ENCODE measurements around the gene DXO. TPM values are rescaled to one million over a fixed set of nuclear protein-coding genes. Genes with fewer than 3 reads are reported as not detected.

The DXO gene
- total and polyA plus RNA-seq, 2 of the 13 experiments (the other 11 are each of a cell fraction or from before 2014, with no cell fraction given), result 18.6 to 26.2 TPM

DNA sequence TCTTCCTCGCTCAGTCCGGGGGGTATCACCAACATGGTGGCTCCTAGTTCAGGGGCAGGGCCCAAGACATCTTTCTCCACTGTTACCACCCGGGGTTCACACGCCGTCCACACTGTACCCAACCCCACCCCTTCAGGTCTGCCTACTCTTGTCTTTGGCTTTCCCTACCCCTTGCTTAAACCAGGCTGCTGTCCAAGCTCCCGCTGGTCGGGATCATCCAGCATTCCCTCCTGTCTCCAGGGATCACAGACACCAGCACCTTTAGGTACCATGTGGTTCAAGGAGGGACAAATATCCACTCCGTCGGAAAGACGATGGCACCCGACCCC is 13.6 kb downstream of the DXO start (continued):
- TF ChIP-seq, protein P1, sequence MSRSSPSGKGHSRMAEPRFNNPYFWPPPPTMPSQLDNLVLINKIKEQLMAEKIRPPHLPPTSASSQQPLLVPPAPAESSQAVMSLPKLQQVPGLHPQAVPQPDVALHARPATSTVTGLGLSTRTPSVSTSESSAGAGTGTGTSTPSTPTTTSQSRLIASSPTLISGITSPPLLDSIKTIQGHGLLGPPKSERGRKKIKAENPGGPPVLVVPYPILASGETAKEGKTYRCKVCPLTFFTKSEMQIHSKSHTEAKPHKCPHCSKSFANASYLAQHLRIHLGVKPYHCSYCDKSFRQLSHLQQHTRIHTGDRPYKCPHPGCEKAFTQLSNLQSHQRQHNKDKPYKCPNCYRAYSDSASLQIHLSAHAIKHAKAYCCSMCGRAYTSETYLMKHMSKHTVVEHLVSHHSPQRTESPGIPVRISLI (CRISPR knock-in tag; IDR thresholded peaks at IDR 0.05; ENCODE audit: borderline replicate concordance), result no peak
- TF ChIP-seq SMAD1 (CRISPR knock-in tag; IDR thresholded peaks at IDR 0.05; ENCODE audit: borderline replicate concordance, low read depth) (0 out of 2 replicates have a peak, but pooled peaks have one; percentile 16), ZNF225 (CRISPR knock-in tag; IDR thresholded peaks at IDR 0.05) (peak; percentile 71; the same call in 1 of the 2 replicates), ZNF317 (CRISPR knock-in tag; IDR thresholded peaks at IDR 0.05) (no peak), ZNF274 (CRISPR knock-in tag; IDR thresholded peaks at IDR 0.05) (peak; percentile 60; the same call in 1 of the 2 replicates), ZNF253 (CRISPR knock-in tag; IDR thresholded peaks at IDR 0.05; ENCODE audit: borderline replicate concordance) (0 out of 2 replicates have a peak, but pooled peaks have one; percentile 17), RFX3 (CRISPR knock-in tag; IDR thresholded peaks at IDR 0.05) (no peak)
- TF ChIP-seq, protein P2, sequence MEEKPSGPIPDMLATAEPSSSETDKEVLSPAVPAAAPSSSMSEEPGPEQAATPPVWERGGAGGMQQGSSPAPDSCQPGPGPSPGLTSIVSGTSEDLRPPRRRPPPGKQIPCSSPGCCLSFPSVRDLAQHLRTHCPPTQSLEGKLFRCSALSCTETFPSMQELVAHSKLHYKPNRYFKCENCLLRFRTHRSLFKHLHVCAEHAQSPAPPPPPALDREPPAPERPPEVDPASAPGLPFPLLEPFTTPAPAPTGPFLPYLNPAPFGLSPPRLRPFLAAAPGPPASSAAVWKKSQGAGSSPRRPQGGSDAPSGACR (CRISPR knock-in tag; IDR thresholded peaks at IDR 0.05), result no peak
- TF ChIP-seq, protein P3, sequence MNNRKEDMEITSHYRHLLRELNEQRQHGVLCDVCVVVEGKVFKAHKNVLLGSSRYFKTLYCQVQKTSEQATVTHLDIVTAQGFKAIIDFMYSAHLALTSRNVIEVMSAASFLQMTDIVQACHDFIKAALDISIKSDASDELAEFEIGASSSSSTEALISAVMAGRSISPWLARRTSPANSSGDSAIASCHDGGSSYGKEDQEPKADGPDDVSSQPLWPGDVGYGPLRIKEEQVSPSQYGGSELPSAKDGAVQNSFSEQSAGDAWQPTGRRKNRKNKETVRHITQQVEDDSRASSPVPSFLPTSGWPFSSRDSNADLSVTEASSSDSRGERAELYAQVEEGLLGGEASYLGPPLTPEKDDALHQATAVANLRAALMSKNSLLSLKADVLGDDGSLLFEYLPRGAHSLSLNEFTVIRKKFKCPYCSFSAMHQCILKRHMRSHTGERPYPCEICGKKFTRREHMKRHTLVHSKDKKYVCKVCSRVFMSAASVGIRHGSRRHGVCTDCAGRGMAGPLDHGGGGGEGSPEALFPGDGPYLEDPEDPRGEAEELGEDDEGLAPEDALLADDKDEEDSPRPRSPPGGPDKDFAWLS (CRISPR knock-in tag; IDR thresholded peaks at IDR 0.05; ENCODE audit: borderline replicate concordance), result peak; percentile 19; the same call in 1 of the 2 replicates
- TF ChIP-seq, protein P4, sequence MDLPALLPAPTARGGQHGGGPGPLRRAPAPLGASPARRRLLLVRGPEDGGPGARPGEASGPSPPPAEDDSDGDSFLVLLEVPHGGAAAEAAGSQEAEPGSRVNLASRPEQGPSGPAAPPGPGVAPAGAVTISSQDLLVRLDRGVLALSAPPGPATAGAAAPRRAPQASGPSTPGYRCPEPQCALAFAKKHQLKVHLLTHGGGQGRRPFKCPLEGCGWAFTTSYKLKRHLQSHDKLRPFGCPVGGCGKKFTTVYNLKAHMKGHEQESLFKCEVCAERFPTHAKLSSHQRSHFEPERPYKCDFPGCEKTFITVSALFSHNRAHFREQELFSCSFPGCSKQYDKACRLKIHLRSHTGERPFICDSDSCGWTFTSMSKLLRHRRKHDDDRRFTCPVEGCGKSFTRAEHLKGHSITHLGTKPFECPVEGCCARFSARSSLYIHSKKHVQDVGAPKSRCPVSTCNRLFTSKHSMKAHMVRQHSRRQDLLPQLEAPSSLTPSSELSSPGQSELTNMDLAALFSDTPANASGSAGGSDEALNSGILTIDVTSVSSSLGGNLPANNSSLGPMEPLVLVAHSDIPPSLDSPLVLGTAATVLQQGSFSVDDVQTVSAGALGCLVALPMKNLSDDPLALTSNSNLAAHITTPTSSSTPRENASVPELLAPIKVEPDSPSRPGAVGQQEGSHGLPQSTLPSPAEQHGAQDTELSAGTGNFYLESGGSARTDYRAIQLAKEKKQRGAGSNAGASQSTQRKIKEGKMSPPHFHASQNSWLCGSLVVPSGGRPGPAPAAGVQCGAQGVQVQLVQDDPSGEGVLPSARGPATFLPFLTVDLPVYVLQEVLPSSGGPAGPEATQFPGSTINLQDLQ (CRISPR knock-in tag; IDR thresholded peaks at IDR 0.05), result peak; percentile 82; the same call in 1 of the 2 replicates
- TF ChIP-seq, protein P5, sequence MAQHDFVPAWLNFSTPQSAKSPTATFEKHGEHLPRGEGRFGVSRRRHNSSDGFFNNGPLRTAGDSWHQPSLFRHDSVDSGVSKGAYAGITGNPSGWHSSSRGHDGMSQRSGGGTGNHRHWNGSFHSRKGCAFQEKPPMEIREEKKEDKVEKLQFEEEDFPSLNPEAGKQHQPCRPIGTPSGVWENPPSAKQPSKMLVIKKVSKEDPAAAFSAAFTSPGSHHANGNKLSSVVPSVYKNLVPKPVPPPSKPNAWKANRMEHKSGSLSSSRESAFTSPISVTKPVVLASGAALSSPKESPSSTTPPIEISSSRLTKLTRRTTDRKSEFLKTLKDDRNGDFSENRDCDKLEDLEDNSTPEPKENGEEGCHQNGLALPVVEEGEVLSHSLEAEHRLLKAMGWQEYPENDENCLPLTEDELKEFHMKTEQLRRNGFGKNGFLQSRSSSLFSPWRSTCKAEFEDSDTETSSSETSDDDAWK (CRISPR knock-in tag; IDR thresholded peaks at IDR 0.05), result no peak
- TF ChIP-seq, protein P6, sequence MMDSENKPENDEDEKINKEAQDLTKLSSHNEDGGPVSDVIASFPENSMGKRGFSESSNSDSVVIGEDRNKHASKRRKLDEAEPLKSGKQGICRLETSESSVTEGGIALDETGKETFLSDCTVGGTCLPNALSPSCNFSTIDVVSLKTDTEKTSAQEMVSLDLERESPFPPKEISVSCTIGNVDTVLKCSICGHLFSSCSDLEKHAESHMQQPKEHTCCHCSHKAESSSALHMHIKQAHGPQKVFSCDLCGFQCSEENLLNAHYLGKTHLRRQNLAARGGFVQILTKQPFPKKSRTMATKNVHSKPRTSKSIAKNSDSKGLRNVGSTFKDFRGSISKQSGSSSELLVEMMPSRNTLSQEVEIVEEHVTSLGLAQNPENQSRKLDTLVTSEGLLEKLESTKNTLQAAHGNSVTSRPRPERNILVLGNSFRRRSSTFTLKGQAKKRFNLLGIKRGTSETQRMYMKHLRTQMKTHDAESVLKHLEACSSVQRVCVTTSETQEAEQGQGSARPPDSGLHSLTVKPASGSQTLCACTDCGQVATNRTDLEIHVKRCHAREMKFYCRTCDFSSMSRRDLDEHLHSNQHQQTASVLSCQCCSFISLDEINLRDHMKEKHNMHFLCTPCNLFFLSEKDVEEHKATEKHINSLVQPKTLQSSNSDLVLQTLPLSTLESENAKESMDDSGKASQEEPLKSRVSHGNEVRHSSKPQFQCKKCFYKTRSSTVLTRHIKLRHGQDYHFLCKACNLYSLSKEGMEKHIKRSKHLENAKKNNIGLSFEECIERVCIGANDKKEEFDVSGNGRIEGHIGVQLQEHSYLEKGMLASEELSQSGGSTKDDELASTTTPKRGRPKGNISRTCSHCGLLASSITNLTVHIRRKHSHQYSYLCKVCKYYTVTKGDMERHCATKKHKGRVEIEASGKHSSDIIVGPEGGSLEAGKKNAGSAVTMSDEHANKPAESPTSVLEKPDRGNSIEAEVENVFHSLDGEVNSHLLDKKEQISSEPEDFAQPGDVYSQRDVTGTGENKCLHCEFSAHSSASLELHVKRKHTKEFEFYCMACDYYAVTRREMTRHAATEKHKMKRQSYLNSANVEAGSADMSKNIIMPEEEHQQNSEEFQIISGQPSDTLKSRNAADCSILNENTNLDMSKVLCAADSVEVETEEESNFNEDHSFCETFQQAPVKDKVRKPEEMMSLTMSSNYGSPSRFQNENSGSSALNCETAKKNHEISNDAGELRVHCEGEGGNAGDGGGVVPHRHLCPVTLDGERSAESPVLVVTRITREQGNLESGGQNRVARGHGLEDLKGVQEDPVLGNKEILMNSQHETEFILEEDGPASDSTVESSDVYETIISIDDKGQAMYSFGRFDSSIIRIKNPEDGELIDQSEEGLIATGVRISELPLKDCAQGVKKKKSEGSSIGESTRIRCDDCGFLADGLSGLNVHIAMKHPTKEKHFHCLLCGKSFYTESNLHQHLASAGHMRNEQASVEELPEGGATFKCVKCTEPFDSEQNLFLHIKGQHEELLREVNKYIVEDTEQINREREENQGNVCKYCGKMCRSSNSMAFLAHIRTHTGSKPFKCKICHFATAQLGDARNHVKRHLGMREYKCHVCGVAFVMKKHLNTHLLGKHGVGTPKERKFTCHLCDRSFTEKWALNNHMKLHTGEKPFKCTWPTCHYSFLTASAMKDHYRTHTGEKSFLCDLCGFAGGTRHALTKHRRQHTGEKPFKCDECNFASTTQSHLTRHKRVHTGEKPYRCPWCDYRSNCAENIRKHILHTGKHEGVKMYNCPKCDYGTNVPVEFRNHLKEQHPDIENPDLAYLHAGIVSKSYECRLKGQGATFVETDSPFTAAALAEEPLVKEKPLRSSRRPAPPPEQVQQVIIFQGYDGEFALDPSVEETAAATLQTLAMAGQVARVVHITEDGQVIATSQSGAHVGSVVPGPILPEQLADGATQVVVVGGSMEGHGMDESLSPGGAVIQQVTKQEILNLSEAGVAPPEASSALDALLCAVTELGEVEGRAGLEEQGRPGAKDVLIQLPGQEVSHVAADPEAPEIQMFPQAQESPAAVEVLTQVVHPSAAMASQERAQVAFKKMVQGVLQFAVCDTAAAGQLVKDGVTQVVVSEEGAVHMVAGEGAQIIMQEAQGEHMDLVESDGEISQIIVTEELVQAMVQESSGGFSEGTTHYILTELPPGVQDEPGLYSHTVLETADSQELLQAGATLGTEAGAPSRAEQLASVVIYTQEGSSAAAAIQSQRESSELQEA (CRISPR knock-in tag; IDR thresholded peaks at IDR 0.05; ENCODE audit: not compliant biosample characterization), result peak; percentile 7

Data from HepG2 (cell line).